Measurements from ENCODE around the gene NFATC2.

Gene NFATC2

GRCh38 chr20:51579137-51579536 lies 36.6 kb upstream of the NFATC2 start:
- Histone ChIP-seq H3K36me3 (no peaks in the 10 kb centered on the region), H3K9me3 (no peaks in the 10 kb centered on the region), H3K27ac (no peak overlapping the region), H3K27me3 (no peaks in the 10 kb centered on the region), H3K4me3 (no peak overlapping the region), H3K4me1 (no peaks in the 10 kb centered on the region)
- intact Hi-C loops (cut with DNase I; ENCODE audit: low total_unique reads) = no loop called here
- TF ChIP-seq CTCF (IDR thresholded peaks at IDR 0.05) = no peak
- DNase-seq = no peak

- Histone ChIP-seq H3K9me3 (no peaks in the 10 kb centered on the region), H3K27me3 (no peaks in the 10 kb centered on the region), H3K36me3 (no peaks in the 10 kb centered on the region), H3K27ac (no peak overlapping the region), H3K4me1 (peaks cover 0 to 5% (median 0%) of the 10 kb centered on the region in 4 donors), H3K4me3 (no peak overlapping the region)
- no peak for TF ChIP-seq CTCF (IDR thresholded peaks at IDR 0.05)
- intact Hi-C loops (cut with DNase I; ENCODE audit: low total_unique reads) = no loop called here
- no peak for DNase-seq
Observed at GRCh38 chr20:51578145-51578459, 35.6 kb upstream of the NFATC2 start.

- no peak overlapping the region for H3K4me3 ChIP-seq
- no peak for TF ChIP-seq CTCF (IDR thresholded peaks at IDR 0.05)
- no peaks in the 10 kb centered on the region for H3K36me3 ChIP-seq
- no peak overlapping the region for H3K27ac ChIP-seq
- no peak for DNase-seq
- intact Hi-C loops (cut with DNase I; ENCODE audit: low total_unique reads) = no loop called here
- H3K9me3 ChIP-seq = no peaks in the 10 kb centered on the region
- peaks cover 0 to 5% (median 0%) of the 10 kb centered on the region in 4 donors for H3K4me1 ChIP-seq
- no peaks in the 10 kb centered on the region for H3K27me3 ChIP-seq
Observed at GRCh38 chr20:51577432-51578144, 35.1 kb upstream of the NFATC2 start.

- H3K9me3 ChIP-seq = no peaks in the 10 kb centered on the region
- H3K27me3 ChIP-seq = peaks cover 0 to 9% of the 10 kb centered on the region in 2 donors
- H3K4me1 ChIP-seq = peaks cover 0 to 13% (median 6%) of the 10 kb centered on the region in 4 donors
- no peak overlapping the region for H3K4me3 ChIP-seq
- no peak for DNase-seq
- no peaks in the 10 kb centered on the region for H3K36me3 ChIP-seq
- intact Hi-C loops (cut with DNase I; ENCODE audit: low total_unique reads) = no loop called here
- H3K27ac ChIP-seq = no peak overlapping the region
- TF ChIP-seq CTCF (IDR thresholded peaks at IDR 0.05) = no peak
Observed at GRCh38 chr20:51575486-51575885, 33.0 kb upstream of the NFATC2 start.

GRCh38 chr20:51574248-51575033 lies 31.9 kb upstream of the NFATC2 start:
- no peak for DNase-seq
- TF ChIP-seq CTCF (IDR thresholded peaks at IDR 0.05) = no peak
- Histone ChIP-seq H3K4me3 (no peak overlapping the region), H3K4me1 (peaks cover 0 to 20% (median 8%) of the 10 kb centered on the region in 4 donors), H3K27ac (no peak overlapping the region), H3K36me3 (no peaks in the 10 kb centered on the region), H3K27me3 (peaks cover 0 to 13% of the 10 kb centered on the region in 2 donors), H3K9me3 (no peaks in the 10 kb centered on the region)
- intact Hi-C loops (cut with DNase I; ENCODE audit: low total_unique reads) = no loop called here
